Esophagus squamous epithelium (tissue), 5 donors: ENCODE measurements around the gene MC1R. TPM values are rescaled to one million over a fixed set of nuclear protein-coding genes. Genes with fewer than 3 reads are reported as not detected.

ENCODE experiments used
- DNase-seq: peaks from one replicate; lab custom pipeline; 2025; lab: John Stamatoyannopoulos, UW
- H3K27ac ChIP-seq, 4 donors: fragments of 200-600 bp; sonication (generic); one replicate each; pipeline ENCODE4 v1.5.1; 2016 to 2019; ENCODE audit warnings: mild to moderate bottlenecking in 1 of 4
- H3K27me3 ChIP-seq, 4 donors: fragments of 200-600 bp; sonication (generic); 1 replicate in 3 of 4; 2 replicates in 1 of 4; pipeline versions ENCODE4 v1.5.1 to v1.6.0; 2017 to 2021; ENCODE audit warnings: antibody characterized with exemption in 1 of 4
- H3K36me3 ChIP-seq, 3 donors: fragments of 200-600 bp; sonication (generic); one replicate each; pipeline ENCODE4 v1.5.1; 2016 to 2019
- H3K4me1 ChIP-seq, 3 donors: fragments of 200-600 bp; sonication (generic); one replicate each; pipeline ENCODE4 v1.5.1; 2017 to 2019
- H3K4me3 ChIP-seq, 4 donors: fragments of 200-600 bp; sonication (generic); 1 replicate in 3 of 4; 2 replicates in 1 of 4; pipeline ENCODE4 v1.5.1; 2016 to 2019; ENCODE audit warnings: mild to moderate bottlenecking in 2 of 4, moderate library complexity in 1 of 4
- H3K9me3 ChIP-seq, 3 donors: fragments of 200-600 bp; sonication (generic); one replicate each; pipeline ENCODE4 v1.5.1; 2016 to 2019
- CTCF ChIP-seq, 6 experiments: fragments of 450-650 bp in 4 of 6; fragments of 200-600 bp in 2 of 6; sonication (generic) in 2 of 6; IDR thresholded peaks; one replicate each; pipeline ENCODE4 v1.5.1; 2016 to 2019; ENCODE audit warnings: antibody characterized with exemption in 6 of 6, mild to moderate bottlenecking in 4 of 6, moderate library complexity in 4 of 6
- POLR2A ChIP-seq, 4 donors: fragments of 450-650 bp; IDR thresholded peaks; one replicate each; pipeline ENCODE4 v1.6.1; 2017; ENCODE audit warnings: antibody characterized with exemption in 4 of 4, mild to moderate bottlenecking in 4 of 4, moderate library complexity in 3 of 4
- WGBS, 2 donors: methylation state at CpG; one replicate each; pipeline ENCODE4 v1.1.5; 2018; 5-methylcytosine and 5-hydroxymethylcytosine counted together
- intact Hi-C: fragments of 100-400 bp; cut with DNase I; formaldehyde crosslinking; loops from one replicate; pipeline ENCODE4 v1.15.0; 2022
- total RNA-seq, 4 donors: library from RNA; depleted of rRNA; stranded (reverse); fragments of >200 nt; gene quantifications; one replicate each; pipeline ENCODE4 v1.1.0, GENCODE V29; 2016
- donor health status: DM: yes; HTN: yes; CAD: no.

The MC1R gene
- total RNA-seq, 4 donors from 2014 or later = 1.1 to 3.4 (median 2.0) TPM

GRCh38 chr16:89892055-89892630 is 26.5 kb upstream of the MC1R start:
- no peak for TF ChIP-seq CTCF (IDR thresholded peaks at IDR 0.05)
- no peak for TF ChIP-seq POLR2A (IDR thresholded peaks at IDR 0.05)
- no peak overlapping the region for H3K4me3 ChIP-seq
- DNase-seq = no peak
- intact Hi-C loops = no loop called here
- H3K9me3 ChIP-seq = no peaks in the 10 kb centered on the region
- H3K4me1 ChIP-seq = no peaks in the 10 kb centered on the region
- WGBS, 2 donors = 93% methylated on average over 6 of the region's 18 CpGs; no CpG with 5 or more reads in 1 of the 2 donors
- H3K27me3 ChIP-seq = no peaks in the 10 kb centered on the region
- no peak overlapping the region for H3K27ac ChIP-seq
- H3K36me3 ChIP-seq = peaks cover 60 to 100% (median 79%) of the 10 kb centered on the region in 3 donors

DNA sequence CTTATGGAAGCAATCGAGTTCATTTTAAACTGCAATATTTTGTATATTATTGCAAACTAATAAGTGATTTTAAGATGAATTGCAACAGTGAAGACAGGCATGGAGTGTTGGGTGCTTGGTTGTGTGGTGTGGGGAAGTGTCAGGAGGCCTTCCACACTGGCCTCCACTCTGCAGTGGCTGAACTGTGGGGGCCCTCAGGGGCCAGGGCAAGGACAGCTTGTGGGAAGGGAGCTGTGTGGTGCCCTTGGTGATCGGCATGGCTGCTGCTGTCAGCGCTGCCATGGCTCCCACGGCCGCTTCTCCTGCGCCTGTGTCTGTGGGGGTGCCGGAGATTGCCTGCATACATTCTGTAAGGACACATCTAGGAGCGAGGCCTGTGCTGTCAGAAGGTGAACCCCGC is 26.0 kb upstream of the MC1R start:
- Histone ChIP-seq H3K27ac (no peak overlapping the region), H3K27me3 (no peaks in the 10 kb centered on the region), H3K4me3 (no peak overlapping the region), H3K9me3 (no peaks in the 10 kb centered on the region), H3K4me1 (no peaks in the 10 kb centered on the region), H3K36me3 (peaks cover 55 to 100% (median 77%) of the 10 kb centered on the region in 3 donors)
- intact Hi-C loops = no loop called here
- no peak for TF ChIP-seq CTCF (IDR thresholded peaks at IDR 0.05)
- TF ChIP-seq POLR2A (IDR thresholded peaks at IDR 0.05) = no peak
- WGBS, 2 donors = 93% methylated on average over 3 of the region's 9 CpGs; no CpG with 5 or more reads in 1 of the 2 donors
- no peak for DNase-seq

DNA sequence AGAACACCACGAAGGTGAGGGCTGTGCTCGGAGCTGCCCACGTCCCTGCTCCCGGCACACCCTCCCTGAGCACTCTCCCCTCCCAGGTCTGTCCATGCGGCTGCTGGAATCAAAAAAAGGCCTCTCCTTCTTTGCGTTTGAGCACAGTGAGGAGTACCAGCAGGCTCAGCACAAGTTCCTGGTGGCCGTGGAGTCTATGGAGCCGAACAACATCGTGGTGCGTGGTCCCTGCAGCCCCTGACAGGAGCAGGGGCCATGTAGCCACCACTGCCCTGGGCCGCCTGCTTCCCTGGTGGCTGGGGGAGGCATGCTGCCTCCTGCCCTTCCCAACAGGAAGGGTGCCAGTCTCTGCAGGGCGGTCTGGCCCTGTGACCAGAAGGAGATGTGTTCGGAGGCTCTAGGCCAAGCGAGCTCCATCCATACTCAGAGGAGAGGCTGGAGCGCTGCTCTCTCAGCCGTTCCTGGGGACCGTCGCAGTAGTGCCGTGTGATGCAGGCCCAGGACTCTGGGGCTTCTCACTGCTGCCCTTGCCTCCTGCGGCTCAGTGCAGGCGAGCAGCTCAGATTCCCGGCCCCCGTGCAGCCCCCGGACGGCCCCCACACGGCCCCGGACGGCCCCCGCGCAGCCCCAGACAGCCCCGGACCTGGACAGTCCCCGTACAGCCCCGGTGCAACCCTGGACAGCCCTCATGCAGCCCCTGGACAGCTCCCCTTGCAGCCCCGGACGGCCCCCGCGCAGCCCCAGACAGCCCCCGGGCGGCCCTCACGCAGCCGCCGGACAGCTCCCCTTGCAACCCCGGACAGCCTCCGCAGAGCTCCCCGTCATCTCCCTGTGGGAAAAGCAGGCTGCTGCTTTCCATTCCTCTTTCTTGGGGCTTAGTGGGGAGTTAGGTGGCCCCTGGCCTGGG is 24.8 kb upstream of the MC1R start:
- no peaks in the 10 kb centered on the region for H3K9me3 ChIP-seq
- WGBS, 2 donors = 87 to 95% methylated on average over 3 to 14 of the region's 45 CpGs
- H3K4me1 ChIP-seq = no peaks in the 10 kb centered on the region
- peaks cover 49 to 100% (median 76%) of the 10 kb centered on the region in 3 donors for H3K36me3 ChIP-seq
- DNase-seq = no peak
- intact Hi-C loops = no loop called here
- H3K27me3 ChIP-seq = no peaks in the 10 kb centered on the region
- H3K27ac ChIP-seq = no peak overlapping the region
- no peak overlapping the region for H3K4me3 ChIP-seq
- TF ChIP-seq POLR2A (IDR thresholded peaks at IDR 0.05) = no peak
- no peak for TF ChIP-seq CTCF (IDR thresholded peaks at IDR 0.05)

DNA sequence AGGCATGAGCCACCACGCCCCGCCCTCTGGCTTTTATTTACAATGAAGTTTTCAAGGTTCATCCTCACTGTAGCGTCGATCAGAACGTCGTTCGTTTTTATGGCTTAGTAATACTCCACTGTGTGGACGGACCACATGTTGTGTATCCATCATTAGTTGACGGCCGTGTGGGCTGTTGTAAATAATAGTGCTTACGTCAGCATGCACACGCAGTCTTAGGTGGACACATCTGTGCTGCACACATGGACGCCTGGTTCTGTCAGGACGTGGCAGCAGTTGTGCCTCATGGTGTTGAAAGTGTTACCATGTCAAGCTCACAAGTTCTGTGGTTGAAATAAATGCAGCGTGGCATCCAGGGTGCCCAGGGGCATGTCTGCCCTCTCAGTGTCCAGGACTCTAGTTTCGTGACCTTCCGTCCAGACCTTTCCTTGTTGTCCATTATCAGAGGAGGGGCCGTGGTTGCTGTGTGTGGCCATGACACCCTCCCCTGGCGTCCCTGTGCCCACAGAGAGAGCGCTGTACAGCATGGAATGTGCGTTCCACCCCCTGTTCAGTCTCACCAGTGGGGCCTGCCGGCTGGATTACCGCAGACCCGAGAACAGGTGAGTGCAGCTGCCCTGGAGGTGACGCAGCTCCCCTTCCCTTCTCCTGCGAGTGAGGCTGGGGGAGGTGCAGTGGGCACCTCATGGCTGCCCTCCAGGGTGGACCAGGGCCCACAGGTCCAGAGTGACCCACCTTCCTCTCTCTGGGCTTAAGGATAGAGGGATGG is 23.0 kb upstream of the MC1R start:
- TF ChIP-seq CTCF (IDR thresholded peaks at IDR 0.05) = no peak
- no peak for TF ChIP-seq POLR2A (IDR thresholded peaks at IDR 0.05)
- Histone ChIP-seq H3K27ac (no peak overlapping the region), H3K4me3 (no peak overlapping the region), H3K27me3 (no peaks in the 10 kb centered on the region), H3K9me3 (no peaks in the 10 kb centered on the region), H3K36me3 (peaks cover 49 to 100% (median 77%) of the 10 kb centered on the region in 3 donors), H3K4me1 (no peaks in the 10 kb centered on the region)
- WGBS, 2 donors = 87 to 88% methylated on average over 19 to 21 of the region's 26 CpGs
- intact Hi-C loops = no loop called here
- DNase-seq = no peak
